HUES6 (cell line): Measurements from ENCODE around the gene FRMD3.
A peak's percentile ranks its signal among the peaks of the same experiment; 100 is the strongest.

Experiments used
- H3K27ac ChIP-seq: 2 replicates; pipeline ENCODE4 v1.7.0; 2013; ENCODE audit warnings: low read depth, mild to moderate bottlenecking, low read length, inconsistent platforms
- H3K27me3 ChIP-seq: 2 replicates; pipeline ENCODE4 v1.6.1; 2013; ENCODE audit warnings: low read length; ENCODE audit not compliant: control insufficient read depth, insufficient read depth
- H3K36me3 ChIP-seq: 2 replicates; pipeline ENCODE4 v1.6.1; 2013; ENCODE audit warnings: low read length; ENCODE audit not compliant: control insufficient read depth, insufficient read depth
- H3K4me1 ChIP-seq: 2 replicates; pipeline ENCODE4 v1.6.1; 2013; ENCODE audit warnings: low read length; ENCODE audit not compliant: control insufficient read depth, insufficient read depth
- H3K4me3 ChIP-seq: 2 replicates; pipeline ENCODE4 v1.5.1; 2013; ENCODE audit warnings: low read depth, low read length
- H3K9ac ChIP-seq: one replicate; pipeline ENCODE4 v1.6.1; 2013; ENCODE audit warnings: mild to moderate bottlenecking, low read length
- H3K9me3 ChIP-seq: 2 replicates; pipeline ENCODE4 v1.6.1; 2013; ENCODE audit warnings: low read depth, low read length; ENCODE audit not compliant: control insufficient read depth, insufficient read depth

Gene FRMD3

DNA sequence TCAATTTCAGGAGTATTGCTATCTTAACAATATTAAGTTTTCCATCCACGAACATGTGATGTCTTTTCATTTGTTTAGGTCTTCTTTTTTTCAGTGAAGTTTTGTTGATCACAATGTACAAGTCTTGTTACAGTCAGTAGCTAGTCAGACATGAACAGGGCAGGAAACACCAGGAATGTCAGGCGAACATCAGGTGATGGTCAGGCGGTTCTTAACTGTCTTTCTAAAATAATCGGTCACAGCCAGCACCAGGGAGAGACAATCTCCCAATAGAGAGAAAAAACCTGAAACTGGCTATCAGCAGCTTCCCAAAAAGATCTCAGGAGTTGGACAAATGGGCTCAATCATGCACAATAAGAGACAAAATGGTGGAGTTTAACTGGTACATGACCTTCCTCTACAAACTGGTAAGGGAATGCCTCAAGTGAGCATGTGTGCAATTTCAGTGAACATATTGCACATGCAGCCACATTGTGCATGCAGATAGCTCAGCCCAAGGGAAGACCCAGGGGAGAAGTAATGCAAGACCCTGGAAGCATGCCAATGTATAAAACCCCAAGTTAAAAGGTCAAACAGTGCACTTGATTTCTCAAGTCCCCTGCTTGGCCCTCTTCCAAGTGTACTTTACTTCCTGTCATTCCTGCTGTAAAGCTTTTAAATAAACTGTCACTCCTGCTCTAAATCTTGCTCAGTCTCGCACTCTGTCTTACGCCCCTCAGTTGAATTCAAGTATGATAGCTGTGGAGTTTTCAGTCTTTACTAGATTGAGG is 299.1 kb downstream of the FRMD3 start:
- H3K4me3 ChIP-seq, result no peak overlapping the region
- H3K27me3 ChIP-seq, result no peaks in the 10 kb centered on the region
- no peaks in the 10 kb centered on the region for H3K9me3 ChIP-seq
- H3K36me3 ChIP-seq, result no peaks in the 10 kb centered on the region
- H3K9ac ChIP-seq, result no peak overlapping the region
- no peak overlapping the region for H3K27ac ChIP-seq
- H3K4me1 ChIP-seq, result peaks cover 9% of the 10 kb centered on the region; the same call in 1 of the 2 replicates

DNA sequence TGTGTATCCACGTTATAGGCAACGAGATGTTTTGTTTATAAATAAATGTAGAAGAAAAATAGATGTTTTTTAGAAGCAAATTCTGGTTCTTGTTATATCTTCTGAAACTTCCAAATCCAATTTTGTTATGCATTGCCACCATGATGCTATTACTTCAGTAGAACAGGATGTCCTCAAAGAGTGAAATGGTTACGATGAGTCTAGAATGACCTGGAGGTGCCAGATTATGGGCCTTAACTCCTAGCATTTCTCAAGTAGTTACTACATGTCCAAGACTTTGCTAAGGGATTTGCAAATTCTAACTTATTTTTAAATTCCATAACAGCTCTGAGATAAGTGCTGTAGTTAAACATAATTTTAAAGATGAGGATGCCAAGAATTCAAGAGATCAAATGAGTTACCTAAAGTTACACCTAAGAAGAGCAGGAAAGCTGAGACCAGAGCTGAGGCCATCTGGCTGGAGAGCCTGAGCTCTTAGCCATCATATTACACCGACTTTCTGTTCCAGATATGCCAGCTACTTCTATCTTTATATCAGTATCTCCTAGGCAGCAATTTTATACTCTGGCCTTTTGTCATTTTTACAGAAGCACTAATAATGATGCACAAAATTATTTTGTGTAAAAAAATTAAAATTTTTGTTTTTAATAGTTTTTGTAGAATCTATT is 302.0 kb downstream of the FRMD3 start:
- no peaks in the 10 kb centered on the region for H3K27me3 ChIP-seq
- no peak overlapping the region for H3K4me3 ChIP-seq
- peaks cover 9% of the 10 kb centered on the region; the same call in 1 of the 2 replicates for H3K4me1 ChIP-seq
- no peaks in the 10 kb centered on the region for H3K36me3 ChIP-seq
- H3K9ac ChIP-seq, result no peak overlapping the region
- no peaks in the 10 kb centered on the region for H3K9me3 ChIP-seq
- H3K27ac ChIP-seq, result no peak overlapping the region

DNA sequence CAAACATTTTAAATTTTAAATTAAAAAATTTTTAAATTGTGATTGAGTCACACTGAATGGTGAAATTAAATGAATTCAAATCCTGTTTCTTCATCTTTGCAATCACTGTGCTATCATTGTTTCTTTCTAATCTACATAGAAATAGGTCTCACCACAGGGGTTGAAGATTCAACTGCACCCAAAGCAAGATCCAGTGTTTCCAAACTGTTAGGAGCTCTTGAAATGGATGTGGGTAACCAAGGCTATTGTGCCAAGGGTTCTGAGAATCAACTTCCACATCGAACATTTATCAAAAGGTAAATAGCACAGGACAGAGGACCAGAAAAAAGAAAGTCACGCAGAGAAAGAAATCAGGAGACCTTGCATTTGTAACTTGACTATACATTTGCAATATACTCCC is 302.7 kb downstream of the FRMD3 start:
- H3K4me1 ChIP-seq, result peaks cover 9% of the 10 kb centered on the region; the same call in 1 of the 2 replicates
- peaks cover 4% of the 10 kb centered on the region for H3K9me3 ChIP-seq
- no peak overlapping the region for H3K27ac ChIP-seq
- H3K36me3 ChIP-seq, result no peaks in the 10 kb centered on the region
- H3K9ac ChIP-seq, result no peak overlapping the region
- H3K27me3 ChIP-seq, result no peaks in the 10 kb centered on the region
- no peak overlapping the region for H3K4me3 ChIP-seq

DNA sequence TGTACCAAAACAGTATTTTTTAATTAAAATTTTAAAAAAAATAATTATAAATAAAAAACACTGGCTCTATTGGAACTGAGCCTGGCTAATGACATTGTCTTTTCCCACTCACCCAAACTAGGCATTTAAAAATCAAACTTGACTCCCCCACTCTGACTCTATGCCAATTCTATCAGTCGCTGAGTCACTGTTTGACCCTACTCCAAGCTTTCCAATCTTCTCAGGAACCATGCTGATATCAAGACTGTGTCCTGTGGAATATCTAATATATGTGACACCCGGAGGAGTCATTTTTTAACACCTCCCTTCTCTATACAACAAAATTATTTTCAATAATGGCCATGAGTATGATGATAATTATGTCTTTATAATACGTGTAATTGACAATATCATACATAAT is 303.7 kb downstream of the FRMD3 start:
- no peak overlapping the region for H3K9ac ChIP-seq
- peaks cover 9% of the 10 kb centered on the region; the same call in 1 of the 2 replicates for H3K4me1 ChIP-seq
- no peaks in the 10 kb centered on the region for H3K27me3 ChIP-seq
- H3K9me3 ChIP-seq, result peaks cover 14% of the 10 kb centered on the region
- no peak overlapping the region for H3K4me3 ChIP-seq
- H3K36me3 ChIP-seq, result no peaks in the 10 kb centered on the region
- no peak overlapping the region for H3K27ac ChIP-seq

DNA sequence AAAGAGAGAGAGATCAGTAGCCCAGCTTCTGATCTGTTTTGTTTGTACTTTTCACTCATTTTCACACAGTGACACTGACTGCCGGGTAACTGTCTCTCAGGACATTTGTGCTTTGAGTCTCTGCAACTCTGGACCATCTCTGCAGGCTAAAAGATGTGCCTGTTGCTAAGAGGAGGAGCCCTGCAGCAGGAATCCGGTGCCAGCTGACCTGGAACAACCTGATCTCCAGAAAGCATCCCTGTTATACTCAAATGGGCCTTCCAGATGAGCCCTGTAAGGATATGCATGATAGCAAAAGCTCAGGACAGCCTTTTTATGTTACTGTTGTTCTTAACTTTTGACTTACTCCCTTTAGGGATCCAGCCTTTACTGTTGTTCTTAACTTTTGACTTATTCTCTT is 304.6 kb downstream of the FRMD3 start:
- H3K9me3 ChIP-seq, result peaks cover 18% of the 10 kb centered on the region
- H3K36me3 ChIP-seq, result no peaks in the 10 kb centered on the region
- no peak overlapping the region for H3K9ac ChIP-seq
- no peak overlapping the region for H3K27ac ChIP-seq
- H3K4me3 ChIP-seq, result no peak overlapping the region
- no peaks in the 10 kb centered on the region for H3K27me3 ChIP-seq
- peaks cover 9% of the 10 kb centered on the region; the same call in 1 of the 2 replicates for H3K4me1 ChIP-seq

DNA sequence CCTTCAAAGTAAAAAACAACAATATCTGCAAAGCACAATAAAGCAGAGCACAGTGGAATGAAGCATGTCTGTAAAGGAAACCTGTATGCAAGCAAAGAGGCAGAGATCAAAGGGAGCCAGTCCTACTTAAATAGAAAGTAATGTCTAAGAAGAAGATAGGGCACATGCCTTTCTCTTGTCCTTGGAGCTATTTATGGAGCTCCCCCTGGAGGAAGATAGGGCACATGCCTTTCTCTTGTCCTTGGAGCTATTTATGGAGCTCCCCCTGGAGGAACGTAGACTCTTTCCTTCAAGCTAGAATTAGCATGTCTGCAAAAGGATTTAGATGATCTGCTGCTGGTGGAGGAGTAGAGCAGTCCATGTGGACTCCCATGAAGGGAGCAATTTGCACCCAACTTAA is 307.2 kb downstream of the FRMD3 start:
- H3K36me3 ChIP-seq, result no peaks in the 10 kb centered on the region
- peaks cover 8% of the 10 kb centered on the region; the same call in 1 of the 2 replicates for H3K4me1 ChIP-seq
- no peak overlapping the region for H3K4me3 ChIP-seq
- no peak overlapping the region for H3K9ac ChIP-seq
- H3K27me3 ChIP-seq, result no peaks in the 10 kb centered on the region
- H3K9me3 ChIP-seq, result peaks cover 18% of the 10 kb centered on the region
- no peak overlapping the region for H3K27ac ChIP-seq

DNA sequence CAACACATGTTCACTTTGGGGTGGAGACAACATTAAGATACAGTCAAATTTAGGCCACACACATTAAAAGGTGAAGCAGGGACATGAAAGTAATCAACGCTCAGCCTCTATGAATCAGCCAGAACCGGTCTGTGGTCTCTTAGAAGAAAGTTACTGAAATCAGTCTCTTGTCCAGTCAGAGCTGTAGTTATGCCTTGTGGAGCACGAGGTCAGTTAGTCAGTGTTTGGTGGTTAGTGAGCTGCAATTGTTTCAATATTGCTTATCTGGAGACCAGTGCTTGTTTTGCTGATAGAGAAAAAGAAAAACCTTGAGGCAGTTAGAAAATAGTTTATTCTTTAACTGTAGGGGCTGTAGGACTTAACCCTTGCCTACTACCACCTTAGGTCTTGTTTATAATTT is 317.5 kb downstream of the FRMD3 start:
- peaks cover 12% of the 10 kb centered on the region for H3K9me3 ChIP-seq
- no peak overlapping the region for H3K4me3 ChIP-seq
- peaks cover 17% of the 10 kb centered on the region for H3K27me3 ChIP-seq
- H3K4me1 ChIP-seq, result peaks cover 6% of the 10 kb centered on the region; the same call in 1 of the 2 replicates
- H3K27ac ChIP-seq, result no peak overlapping the region
- H3K36me3 ChIP-seq, result no peaks in the 10 kb centered on the region
- no peak overlapping the region for H3K9ac ChIP-seq

DNA sequence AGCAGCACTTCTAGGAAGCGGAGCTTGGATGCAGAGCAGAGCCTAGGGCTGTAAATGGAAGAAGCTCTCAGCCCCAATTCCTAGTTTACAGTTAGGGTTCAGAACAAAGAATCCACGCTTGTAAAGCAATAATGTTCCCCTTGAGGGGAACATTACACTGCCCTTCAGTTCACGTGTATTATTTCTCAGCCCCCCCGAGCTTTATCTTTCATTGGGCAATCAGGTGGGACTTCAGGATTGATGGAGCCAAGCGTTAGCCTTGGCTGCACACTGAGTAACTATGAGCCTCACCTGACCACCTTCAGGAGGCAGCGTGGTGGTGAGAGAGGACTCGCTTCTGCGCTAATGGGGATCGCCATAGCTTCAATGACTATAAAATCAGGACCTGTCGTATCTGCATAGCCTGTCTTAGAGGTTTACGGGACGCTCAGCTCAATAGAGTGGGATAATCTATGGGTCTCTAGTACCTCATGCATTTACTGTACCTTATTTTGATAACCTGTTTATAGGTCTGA is 318.2 kb downstream of the FRMD3 start:
- peaks cover 17% of the 10 kb centered on the region for H3K27me3 ChIP-seq
- H3K9me3 ChIP-seq, result peaks cover 18% of the 10 kb centered on the region
- H3K4me3 ChIP-seq, result peak overlapping the region; percentile 62
- H3K27ac ChIP-seq, result no peak overlapping the region
- H3K36me3 ChIP-seq, result no peaks in the 10 kb centered on the region
- no peak overlapping the region for H3K9ac ChIP-seq
- peaks cover 6% of the 10 kb centered on the region; the same call in 1 of the 2 replicates for H3K4me1 ChIP-seq

DNA sequence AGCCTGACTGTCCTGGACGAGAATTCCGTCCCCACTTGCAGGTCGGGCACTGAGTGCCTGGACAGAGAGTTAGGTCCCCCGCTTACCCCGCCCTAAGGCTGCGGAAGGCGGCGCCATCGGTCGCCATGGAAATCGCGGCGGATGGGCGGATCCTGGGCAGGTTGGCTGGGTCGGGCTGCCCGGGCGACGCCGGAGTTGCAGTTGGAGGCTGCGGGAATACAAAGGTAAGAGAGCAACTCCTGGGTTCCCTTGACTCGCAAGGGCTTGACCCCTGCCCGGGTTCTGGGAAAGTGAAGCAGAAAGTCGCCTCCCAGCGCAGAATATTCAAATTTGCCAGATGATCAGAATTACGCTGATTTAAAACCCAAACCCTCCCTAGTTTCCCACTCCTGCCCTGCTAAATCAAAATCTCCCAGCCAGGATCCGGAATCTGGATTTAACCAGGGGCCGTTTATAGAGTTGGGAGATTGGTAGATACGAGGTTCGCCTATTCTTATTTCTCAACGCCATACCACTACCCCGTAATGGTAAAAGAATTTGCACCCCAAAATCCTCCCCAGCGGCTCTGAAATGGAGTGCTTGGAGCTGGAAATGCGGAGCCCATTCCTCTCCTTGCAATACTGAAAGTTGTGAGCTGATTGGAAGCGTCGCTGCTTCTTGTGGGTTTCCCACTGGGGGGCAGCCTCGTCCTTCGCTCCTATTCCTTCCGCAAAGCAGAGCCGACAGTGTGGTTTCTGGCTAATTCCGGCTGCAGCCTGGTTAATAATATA is 318.9 kb downstream of the FRMD3 start:
- Histone ChIP-seq H3K36me3 (no peaks in the 10 kb centered on the region), H3K9me3 (peaks cover 21% of the 10 kb centered on the region), H3K4me3 (peak overlapping the region; percentile 62), H3K9ac (peak overlapping the region; percentile 32), H3K27me3 (peaks cover 17% of the 10 kb centered on the region), H3K27ac (no peak overlapping the region), H3K4me1 (peaks cover 6% of the 10 kb centered on the region; the same call in 1 of the 2 replicates)

DNA sequence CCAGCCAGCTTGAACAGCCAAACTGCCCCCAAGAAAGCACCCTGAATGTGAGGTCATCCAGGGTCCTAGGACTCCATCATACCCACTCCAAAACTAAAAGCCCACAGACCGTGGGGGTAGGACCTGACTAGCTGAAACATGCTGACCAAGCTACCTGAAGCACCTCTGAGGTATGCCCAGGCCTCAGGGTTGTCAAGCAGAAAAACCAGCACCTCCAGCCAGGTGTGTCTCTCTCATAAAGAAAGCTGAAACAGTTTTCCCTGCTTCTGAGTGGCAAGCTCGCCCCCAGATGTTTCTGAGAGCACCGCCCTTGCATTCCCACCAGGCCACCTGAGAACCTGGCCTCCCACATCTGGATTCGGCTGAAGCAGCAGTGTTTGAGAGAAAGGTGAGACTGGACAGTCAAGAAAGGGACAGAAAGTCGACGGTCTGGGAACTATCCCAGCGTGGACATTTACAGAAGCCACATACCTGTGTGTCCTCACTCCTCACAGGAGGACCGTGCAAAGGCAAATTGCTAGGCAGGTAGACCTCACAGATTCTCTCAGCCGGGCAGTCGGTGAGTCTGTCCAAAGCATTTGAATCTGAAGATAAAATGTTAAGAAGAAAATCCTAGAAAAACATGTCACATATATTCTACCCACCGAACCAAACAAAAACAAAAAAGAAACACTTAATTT is 319.6 kb downstream of the FRMD3 start:
- no peak overlapping the region for H3K9ac ChIP-seq
- peaks cover 6% of the 10 kb centered on the region; the same call in 1 of the 2 replicates for H3K4me1 ChIP-seq
- peaks cover 17% of the 10 kb centered on the region for H3K27me3 ChIP-seq
- H3K4me3 ChIP-seq, result no peak overlapping the region
- no peaks in the 10 kb centered on the region for H3K36me3 ChIP-seq
- H3K9me3 ChIP-seq, result peaks cover 21% of the 10 kb centered on the region
- H3K27ac ChIP-seq, result no peak overlapping the region
